Measurements from ENCODE around the gene MRPS34.
"Not testable (repeated sequence)": the region's sequence is repeated elsewhere in the genome, so short reads cannot be mapped to it uniquely, and the experiment has no call there.

Gene MRPS34

GRCh38 chr16:1772908-1773702 lies at the start of gene MRPS34:
Gene MRPS34 (minus strand): TSS chr16:1773134. CDS start chr16:1773119, 15 bp downstream.
- peak; percentile 86 for DNase-seq (ENCODE audit: low spot score)

- no peak for DNase-seq (ENCODE audit: low spot score)
These were observed 49.1 kb upstream of the MRPS34 start for GRCh38 chr16:1821861-1822611.

GRCh38 chr16:1820946-1821290 lies 48.0 kb upstream of the MRPS34 start:
- no peak for DNase-seq (ENCODE audit: low spot score)

- no peak for DNase-seq (ENCODE audit: low spot score)
These were observed 47.4 kb upstream of the MRPS34 start for GRCh38 chr16:1820096-1820945.

- no peak for DNase-seq (ENCODE audit: low spot score)
These were observed 46.7 kb upstream of the MRPS34 start for GRCh38 chr16:1819611-1820010.

- no peak for DNase-seq (ENCODE audit: low spot score)
These were observed 46.1 kb upstream of the MRPS34 start for GRCh38 chr16:1818873-1819525.

- no peak for DNase-seq (ENCODE audit: low spot score)
These were observed 45.4 kb upstream of the MRPS34 start for GRCh38 chr16:1818204-1818872.

- DNase-seq (ENCODE audit: low spot score) = no peak
These were observed 44.8 kb upstream of the MRPS34 start for GRCh38 chr16:1817716-1818115.

- no peak for DNase-seq (ENCODE audit: low spot score)
These were observed 44.3 kb upstream of the MRPS34 start for GRCh38 chr16:1817276-1817589.

GRCh38 chr16:1816396-1817275 lies 43.7 kb upstream of the MRPS34 start:
- no peak for DNase-seq (ENCODE audit: low spot score)

- DNase-seq (ENCODE audit: low spot score) = no peak
These were observed 42.5 kb upstream of the MRPS34 start for GRCh38 chr16:1815461-1815860.

- peak; percentile 27 for DNase-seq (ENCODE audit: low spot score)
These were observed 39.8 kb upstream of the MRPS34 start for GRCh38 chr16:1812732-1813163.

- DNase-seq (ENCODE audit: low spot score) = no peak
These were observed 37.6 kb upstream of the MRPS34 start for GRCh38 chr16:1810536-1810935.

GRCh38 chr16:1810106-1810505 lies 37.2 kb upstream of the MRPS34 start:
- DNase-seq (ENCODE audit: low spot score) = no peak

GRCh38 chr16:1809281-1809801 lies 36.4 kb upstream of the MRPS34 start:
- no peak for DNase-seq (ENCODE audit: low spot score)

GRCh38 chr16:1808691-1809090 lies 35.8 kb upstream of the MRPS34 start:
- no peak for DNase-seq (ENCODE audit: low spot score)

GRCh38 chr16:1807626-1808025 lies 34.7 kb upstream of the MRPS34 start:
- DNase-seq (ENCODE audit: low spot score) = no peak

- no peak for DNase-seq (ENCODE audit: low spot score)
These were observed 27.8 kb upstream of the MRPS34 start for GRCh38 chr16:1800701-1801100.

GRCh38 chr16:1799263-1799662 lies 26.3 kb upstream of the MRPS34 start:
- DNase-seq (ENCODE audit: low spot score) = not testable (repeated sequence)

Data from RKO (cell line).